ENCODE results near the gene PTPRN2. TPM values are rescaled to one million over a fixed set of nuclear protein-coding genes. Genes with fewer than 3 reads are reported as not detected.

PTPRN2 gene
- total and polyA plus RNA-seq, 3 experiments from 2014 or later = 0.33 to 1.2 (median 0.42) TPM

GRCh38 chr7:158014976-158015375, 572.6 kb downstream of the PTPRN2 start:
- ChIA-PET CTCF (no interaction called here), POLR2A (no interaction called here)
- no peak overlapping the region for H3K27ac Mint-ChIP-seq
- H3K9me3 Mint-ChIP-seq = no peaks in the 10 kb centered on the region
- Histone ChIP-seq H3K4me3 (ENCODE audit: low read length) (no peak overlapping the region), H3K27me3 (ENCODE audit: insufficient read depth, low read length, poor library complexity, severe bottlenecking) (no peaks in the 10 kb centered on the region), H3K36me3 (ENCODE audit: insufficient read depth, low read length) (no peaks in the 10 kb centered on the region), H3K4me1 (ENCODE audit: insufficient read depth, low read length) (no peaks in the 10 kb centered on the region), H3K27ac (ENCODE audit: low read depth, low read length) (no peak overlapping the region), H3K9me3 (ENCODE audit: low read length) (no peaks in the 10 kb centered on the region)
- no peak overlapping the region for H3K4me3 Mint-ChIP-seq
- peaks cover 2 to 9% of the 10 kb centered on the region in 2 donors for H3K27me3 Mint-ChIP-seq
- DNase-seq = no peak
- peaks cover 15 to 23% (median 18%) of the 10 kb centered on the region in 3 donors for H3K4me1 Mint-ChIP-seq
- H3K36me3 Mint-ChIP-seq = no peaks in the 10 kb centered on the region

- Histone ChIP-seq H3K27me3 (ENCODE audit: insufficient read depth, low read length, poor library complexity, severe bottlenecking) (no peaks in the 10 kb centered on the region), H3K4me1 (ENCODE audit: insufficient read depth, low read length) (no peaks in the 10 kb centered on the region), H3K4me3 (ENCODE audit: low read length) (no peak overlapping the region), H3K36me3 (ENCODE audit: insufficient read depth, low read length) (no peaks in the 10 kb centered on the region), H3K9me3 (ENCODE audit: low read length) (no peaks in the 10 kb centered on the region), H3K27ac (ENCODE audit: low read depth, low read length) (no peak overlapping the region)
- H3K27ac Mint-ChIP-seq = peak overlapping the region in 1 of 8 donors; percentile 49
- ChIA-PET CTCF (no interaction called here), POLR2A (no interaction called here)
- DNase-seq = no peak
- no peaks in the 10 kb centered on the region for H3K9me3 Mint-ChIP-seq
- H3K4me1 Mint-ChIP-seq = peaks cover 15 to 23% (median 18%) of the 10 kb centered on the region in 3 donors
- H3K36me3 Mint-ChIP-seq = no peaks in the 10 kb centered on the region
- H3K4me3 Mint-ChIP-seq = no peak overlapping the region
- H3K27me3 Mint-ChIP-seq = peaks cover 2 to 9% of the 10 kb centered on the region in 2 donors
Observed at GRCh38 chr7:158013085-158013668, 574.4 kb downstream of the PTPRN2 start.

- POLR2A ChIA-PET = no interaction called here
- Histone ChIP-seq H3K36me3 (ENCODE audit: insufficient read depth, low read length) (no peaks in the 10 kb centered on the region), H3K27ac (ENCODE audit: low read depth, low read length) (no peak overlapping the region), H3K9me3 (ENCODE audit: low read length) (no peaks in the 10 kb centered on the region), H3K4me3 (ENCODE audit: low read length) (no peak overlapping the region), H3K4me1 (ENCODE audit: insufficient read depth, low read length) (no peaks in the 10 kb centered on the region), H3K27me3 (ENCODE audit: insufficient read depth, low read length, poor library complexity, severe bottlenecking) (no peaks in the 10 kb centered on the region)
- H3K27ac Mint-ChIP-seq = peak overlapping the region in 3 of 8 donors; percentile 13 to 47 (median 15)
- no peak for DNase-seq
- CTCF ChIA-PET = no interaction called here
- H3K36me3 Mint-ChIP-seq = no peaks in the 10 kb centered on the region
- H3K27me3 Mint-ChIP-seq = peaks cover 2 to 9% of the 10 kb centered on the region in 2 donors
- H3K4me3 Mint-ChIP-seq = peak overlapping the region in 6 of 7 donors; percentile 3 to 71 (median 48)
- no peaks in the 10 kb centered on the region for H3K9me3 Mint-ChIP-seq
- H3K4me1 Mint-ChIP-seq = peaks cover 15 to 23% (median 18%) of the 10 kb centered on the region in 3 donors
Observed at GRCh38 chr7:158011941-158012340, 575.7 kb downstream of the PTPRN2 start.

- H3K4me3 Mint-ChIP-seq = peak overlapping the region; percentile 4 to 71 (median 49)
- Histone ChIP-seq H3K27ac (ENCODE audit: low read depth, low read length) (no peak overlapping the region), H3K9me3 (ENCODE audit: low read length) (no peaks in the 10 kb centered on the region), H3K36me3 (ENCODE audit: insufficient read depth, low read length) (no peaks in the 10 kb centered on the region), H3K27me3 (ENCODE audit: insufficient read depth, low read length, poor library complexity, severe bottlenecking) (no peaks in the 10 kb centered on the region), H3K4me1 (ENCODE audit: insufficient read depth, low read length) (no peaks in the 10 kb centered on the region), H3K4me3 (ENCODE audit: low read length) (no peak overlapping the region)
- POLR2A ChIA-PET = no interaction called here
- DNase-seq = peak in 1 of 5 donors; percentile 15
- CTCF ChIA-PET = no interaction called here
- no peaks in the 10 kb centered on the region for H3K9me3 Mint-ChIP-seq
- no peaks in the 10 kb centered on the region for H3K36me3 Mint-ChIP-seq
- H3K4me1 Mint-ChIP-seq = peaks cover 15 to 23% (median 18%) of the 10 kb centered on the region in 3 donors
- H3K27me3 Mint-ChIP-seq = peaks cover 2 to 4% of the 10 kb centered on the region in 2 donors
- peak overlapping the region in 3 of 8 donors; percentile 17 to 68 (median 29) for H3K27ac Mint-ChIP-seq
Observed at GRCh38 chr7:158010961-158011693, 576.5 kb downstream of the PTPRN2 start.

- H3K4me3 ChIP-seq (ENCODE audit: low read length) = no peak overlapping the region
- H3K36me3 ChIP-seq (ENCODE audit: insufficient read depth, low read length) = no peaks in the 10 kb centered on the region
- Mint-ChIP-seq H3K4me1 (peaks cover 15 to 23% (median 18%) of the 10 kb centered on the region in 3 donors), H3K27me3 (peaks cover 2 to 3% of the 10 kb centered on the region in 2 donors), H3K4me3 (peak overlapping the region in 2 of 7 donors; percentile 4 to 10), H3K9me3 (no peaks in the 10 kb centered on the region), H3K36me3 (no peaks in the 10 kb centered on the region), H3K27ac (no peak overlapping the region)
- no peak for DNase-seq
- H3K4me1 ChIP-seq (ENCODE audit: insufficient read depth, low read length) = no peaks in the 10 kb centered on the region
- CTCF ChIA-PET = no interaction called here
- POLR2A ChIA-PET = no interaction called here
- no peaks in the 10 kb centered on the region for H3K27me3 ChIP-seq (ENCODE audit: insufficient read depth, low read length, poor library complexity, severe bottlenecking)
- no peaks in the 10 kb centered on the region for H3K9me3 ChIP-seq (ENCODE audit: low read length)
- H3K27ac ChIP-seq (ENCODE audit: low read depth, low read length) = no peak overlapping the region
Observed at GRCh38 chr7:158009886-158010285, 577.7 kb downstream of the PTPRN2 start.

GRCh38 chr7:158008267-158008666, 579.4 kb downstream of the PTPRN2 start:
- Mint-ChIP-seq H3K4me3 (no peak overlapping the region), H3K9me3 (no peaks in the 10 kb centered on the region), H3K27me3 (peaks cover 2 to 3% of the 10 kb centered on the region in 2 donors), H3K4me1 (peaks cover 15 to 23% (median 21%) of the 10 kb centered on the region in 3 donors), H3K27ac (no peak overlapping the region), H3K36me3 (no peaks in the 10 kb centered on the region)
- DNase-seq = no peak
- CTCF ChIA-PET = no interaction called here
- no peaks in the 10 kb centered on the region for H3K27me3 ChIP-seq (ENCODE audit: insufficient read depth, low read length, poor library complexity, severe bottlenecking)
- no peaks in the 10 kb centered on the region for H3K9me3 ChIP-seq (ENCODE audit: low read length)
- H3K4me3 ChIP-seq (ENCODE audit: low read length) = no peak overlapping the region
- no peaks in the 10 kb centered on the region for H3K36me3 ChIP-seq (ENCODE audit: insufficient read depth, low read length)
- POLR2A ChIA-PET = no interaction called here
- no peak overlapping the region for H3K27ac ChIP-seq (ENCODE audit: low read depth, low read length)
- no peaks in the 10 kb centered on the region for H3K4me1 ChIP-seq (ENCODE audit: insufficient read depth, low read length)

GRCh38 chr7:158007697-158008257, 579.8 kb downstream of the PTPRN2 start:
- ChIA-PET CTCF (no interaction called here), POLR2A (no interaction called here)
- H3K27me3 Mint-ChIP-seq = peaks cover 2 to 3% of the 10 kb centered on the region in 2 donors
- no peak overlapping the region for H3K27ac Mint-ChIP-seq
- H3K9me3 Mint-ChIP-seq = no peaks in the 10 kb centered on the region
- Histone ChIP-seq H3K27ac (ENCODE audit: low read depth, low read length) (no peak overlapping the region), H3K27me3 (ENCODE audit: insufficient read depth, low read length, poor library complexity, severe bottlenecking) (no peaks in the 10 kb centered on the region), H3K9me3 (ENCODE audit: low read length) (no peaks in the 10 kb centered on the region), H3K36me3 (ENCODE audit: insufficient read depth, low read length) (no peaks in the 10 kb centered on the region), H3K4me3 (ENCODE audit: low read length) (no peak overlapping the region), H3K4me1 (ENCODE audit: insufficient read depth, low read length) (no peaks in the 10 kb centered on the region)
- H3K4me1 Mint-ChIP-seq = peaks cover 15 to 23% (median 21%) of the 10 kb centered on the region in 3 donors
- DNase-seq = no peak
- no peaks in the 10 kb centered on the region for H3K36me3 Mint-ChIP-seq
- H3K4me3 Mint-ChIP-seq = no peak overlapping the region

Data from CD8-positive, alpha-beta memory T cell (primary cell).